GM10266 (cell line): Measurements from ENCODE around the gene LRMDA.

ENCODE experiments used
- DNase-seq: peaks from one replicate; pipeline ENCODE4 v3.0.0; 2012; ENCODE audit errors: extremely low spot score
- CTCF ChIP-seq: IDR thresholded peaks from 2 replicates; pipeline ENCODE4 v1.5.1; 2012; ENCODE audit warnings: mild to moderate bottlenecking, low read depth; ENCODE audit not compliant: control insufficient read depth, insufficient read depth; ENCODE audit errors: missing control alignments

Gene LRMDA

GRCh38 chr10:76454506-76455140 lies 1023.2 kb downstream of the LRMDA start:
- TF ChIP-seq CTCF: no peak
- DNase-seq: no peak

GRCh38 chr10:76456197-76456596 lies 1024.8 kb downstream of the LRMDA start:
- no peak for DNase-seq

GRCh38 chr10:76459016-76459730 lies 1027.7 kb downstream of the LRMDA start:
- no peak for DNase-seq
- TF ChIP-seq CTCF: no peak

More at GRCh38 chr10:76456197-76456596, 1024.8 kb downstream of the LRMDA start:
- TF ChIP-seq CTCF: no peak

GRCh38 chr10:76461024-76461423 lies 1029.6 kb downstream of the LRMDA start:
- no peak for DNase-seq
- no peak for TF ChIP-seq CTCF

- no peak for DNase-seq
- TF ChIP-seq CTCF: no peak
These were observed 1031.7 kb downstream of the LRMDA start for GRCh38 chr10:76463111-76463510.

GRCh38 chr10:76466836-76467503 lies 1035.5 kb downstream of the LRMDA start:
- DNase-seq: no peak
- no peak for TF ChIP-seq CTCF

GRCh38 chr10:76469675-76470074 lies 1038.3 kb downstream of the LRMDA start:
- DNase-seq: no peak
- no peak for TF ChIP-seq CTCF
